HG02623 (cell line): ENCODE data around the gene NTN5.
"Not testable (repeated sequence)": the region's sequence is repeated elsewhere in the genome, so short reads cannot be mapped to it uniquely, and the experiment has no call there.

Experiments used
- ATAC-seq: cut with Tn5 transposase; IDR thresholded peaks from one replicate; pipeline ENCODE4 v1.9.1; 2021; ENCODE audit warnings: moderate library complexity; ENCODE audit not compliant: unreplicated experiment

Gene NTN5

GRCh38 chr19:48696353-48697010 lies 23.7 kb upstream of the NTN5 start:
- no peak for ATAC-seq

GRCh38 chr19:48695743-48696352 lies 23.0 kb upstream of the NTN5 start, which contains the start of gene FUT2:
FUT2 (plus strand) TSS chr19:48695971; CDS start chr19:48702957, 6,986 bp downstream.
- ATAC-seq: no peak

- ATAC-seq: not testable (repeated sequence)
These were observed 20.8 kb upstream of the NTN5 start for GRCh38 chr19:48693629-48694028.

GRCh38 chr19:48689449-48689848 lies 16.6 kb upstream of the NTN5 start:
- ATAC-seq: no peak

- no peak for ATAC-seq
These were observed 15.0 kb upstream of the NTN5 start for GRCh38 chr19:48687776-48688175.

GRCh38 chr19:48686637-48687036 lies 13.8 kb upstream of the NTN5 start:
- ATAC-seq: not testable (repeated sequence)

- no peak for ATAC-seq
These were observed 13.3 kb upstream of the NTN5 start for GRCh38 chr19:48686088-48686487.

- ATAC-seq: no peak
These were observed 12.8 kb upstream of the NTN5 start for GRCh38 chr19:48685583-48685982.

- no peak for ATAC-seq
These were observed 10.5 kb upstream of the NTN5 start for GRCh38 chr19:48683349-48683748.

- no peak for ATAC-seq
These were observed 8.3 kb upstream of the NTN5 start for GRCh38 chr19:48681127-48681470.

GRCh38 chr19:48680436-48681126 lies 7.8 kb upstream of the NTN5 start:
- ATAC-seq: no peak

GRCh38 chr19:48680006-48680405 lies 7.2 kb upstream of the NTN5 start:
- not testable (repeated sequence) for ATAC-seq

- no peak for ATAC-seq
These were observed 5.4 kb upstream of the NTN5 start for GRCh38 chr19:48678201-48678600.

- ATAC-seq: no peak
These were observed 4.1 kb upstream of the NTN5 start for GRCh38 chr19:48676887-48677286.

GRCh38 chr19:48676487-48676886 lies 3.7 kb upstream of the NTN5 start:
- no peak for ATAC-seq

- ATAC-seq: no peak
These were observed 2.4 kb upstream of the NTN5 start for GRCh38 chr19:48674921-48675824.

- ATAC-seq: no peak
These were observed 1.5 kb upstream of the NTN5 start for GRCh38 chr19:48674216-48674809.

GRCh38 chr19:48673436-48674100 lies 751 bp upstream of the NTN5 start:
- ATAC-seq: no peak

- no peak for ATAC-seq
These were observed 1.3 kb downstream of the NTN5 start for GRCh38 chr19:48671446-48671995.
